HG03139 (cell line): ENCODE measurements around the gene EDAR.

ENCODE experiments used
- ATAC-seq: cut with Tn5 transposase; IDR thresholded peaks from one replicate; pipeline ENCODE4 v1.9.1; 2021; ENCODE audit not compliant: unreplicated experiment

Gene EDAR

GRCh38 chr2:108911807-108912628, 77.0 kb downstream of the EDAR start:
- ATAC-seq = no peak

DNA sequence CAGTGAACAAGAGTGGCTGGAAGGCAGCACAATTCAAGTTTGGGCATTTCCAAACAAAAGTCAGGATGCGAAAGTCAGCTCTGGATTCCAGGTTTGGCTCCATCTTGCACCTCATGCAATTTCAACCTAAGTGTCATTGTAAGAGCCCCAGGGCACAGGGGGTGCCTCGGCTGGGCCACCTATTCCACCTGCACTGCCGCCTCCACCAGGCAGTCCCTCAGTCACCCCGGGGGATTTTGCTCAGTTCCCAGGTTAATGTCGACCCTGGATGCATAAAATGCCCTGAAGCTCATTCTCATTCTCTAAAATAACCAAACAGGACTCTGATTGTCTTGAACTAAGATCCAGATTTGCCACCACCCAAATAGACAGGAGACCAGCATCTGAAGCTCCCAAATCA, 77.6 kb downstream of the EDAR start:
- ATAC-seq = no peak

DNA sequence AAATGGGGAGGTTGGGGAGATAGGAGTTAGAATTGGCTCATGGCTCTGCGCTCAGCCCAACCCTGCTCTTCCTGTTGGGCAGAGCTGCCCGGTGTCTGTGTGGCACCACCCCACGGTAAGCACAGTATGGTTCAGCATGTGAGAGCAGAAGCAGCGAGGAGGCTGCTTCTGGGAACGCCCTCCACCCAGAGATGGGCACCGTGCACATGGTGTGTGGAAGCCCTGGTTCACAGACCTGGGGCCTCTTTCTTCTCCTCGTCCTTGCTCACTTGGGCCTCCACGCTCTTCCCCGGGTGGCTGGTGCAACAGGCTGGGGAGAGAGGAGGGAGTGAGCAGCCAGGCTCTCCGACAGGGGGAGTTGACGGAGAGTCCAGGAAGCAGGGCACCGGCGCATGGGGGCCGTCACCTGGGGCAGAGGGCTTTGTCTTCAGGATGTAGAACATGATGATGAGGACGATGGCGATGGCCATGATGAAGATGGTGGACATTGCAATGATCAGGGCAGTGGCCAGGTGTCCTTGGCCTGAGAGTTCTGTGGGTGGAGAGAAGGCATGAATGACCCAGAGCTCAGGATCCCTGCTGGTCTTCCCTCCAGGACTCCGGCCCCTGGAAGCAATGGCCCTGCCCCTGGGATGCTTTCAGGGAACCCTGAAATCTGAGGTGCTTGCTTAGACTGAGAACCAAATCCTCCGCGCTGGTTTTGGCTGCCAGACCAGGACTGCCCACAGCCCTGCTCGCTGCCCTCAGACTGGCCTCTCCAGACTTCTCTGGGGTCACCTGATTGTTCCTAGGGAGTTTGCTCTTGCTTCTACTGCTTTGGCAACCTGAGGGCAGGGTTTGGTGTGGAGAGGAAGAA, 78.3 kb downstream of the EDAR start:
- ATAC-seq = no peak

DNA sequence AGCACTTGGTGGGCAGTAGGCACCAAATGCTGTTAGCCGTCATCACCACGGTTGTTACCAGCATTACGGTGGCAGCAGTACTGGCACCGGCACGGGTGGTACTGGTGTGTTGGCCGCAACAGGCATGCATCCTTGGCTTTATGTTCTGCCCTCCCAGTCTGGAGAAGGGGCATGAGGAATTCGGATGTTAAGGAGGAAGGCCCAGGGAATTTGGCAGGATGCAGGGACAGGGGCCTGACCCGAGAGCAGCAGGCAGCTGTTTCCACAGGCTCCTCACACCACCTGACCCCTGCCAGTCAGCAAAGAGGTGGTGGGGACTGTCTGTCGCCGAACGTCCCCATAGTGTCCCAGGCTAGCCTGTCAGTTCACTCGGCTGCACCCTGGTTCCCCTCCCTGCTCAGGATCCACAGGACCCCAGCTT, 79.0 kb downstream of the EDAR start:
- no peak for ATAC-seq

- no peak for ATAC-seq
Measured at GRCh38 chr2:108909275-108909823, 79.7 kb downstream of the EDAR start.

DNA sequence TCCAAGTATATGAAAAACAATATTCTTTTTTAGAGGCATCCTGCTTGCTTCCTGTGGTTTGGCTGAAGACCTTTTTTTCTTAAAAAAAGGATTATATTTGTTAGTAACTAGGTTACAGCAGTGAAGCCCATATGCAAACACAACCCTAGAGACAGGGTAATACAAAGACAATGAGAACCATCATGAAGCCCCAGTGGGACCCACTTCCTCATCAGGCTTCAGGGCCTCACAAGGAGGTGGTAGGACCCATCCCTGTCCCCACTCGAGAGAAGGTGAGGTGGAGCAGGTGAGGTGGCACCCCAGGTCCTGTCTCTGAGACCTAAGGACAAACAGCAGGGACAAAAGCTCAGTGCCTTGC, 80.3 kb downstream of the EDAR start:
- no peak for ATAC-seq

GRCh38 chr2:108907822-108908712, 81.0 kb downstream of the EDAR start:
- ATAC-seq = no peak

DNA sequence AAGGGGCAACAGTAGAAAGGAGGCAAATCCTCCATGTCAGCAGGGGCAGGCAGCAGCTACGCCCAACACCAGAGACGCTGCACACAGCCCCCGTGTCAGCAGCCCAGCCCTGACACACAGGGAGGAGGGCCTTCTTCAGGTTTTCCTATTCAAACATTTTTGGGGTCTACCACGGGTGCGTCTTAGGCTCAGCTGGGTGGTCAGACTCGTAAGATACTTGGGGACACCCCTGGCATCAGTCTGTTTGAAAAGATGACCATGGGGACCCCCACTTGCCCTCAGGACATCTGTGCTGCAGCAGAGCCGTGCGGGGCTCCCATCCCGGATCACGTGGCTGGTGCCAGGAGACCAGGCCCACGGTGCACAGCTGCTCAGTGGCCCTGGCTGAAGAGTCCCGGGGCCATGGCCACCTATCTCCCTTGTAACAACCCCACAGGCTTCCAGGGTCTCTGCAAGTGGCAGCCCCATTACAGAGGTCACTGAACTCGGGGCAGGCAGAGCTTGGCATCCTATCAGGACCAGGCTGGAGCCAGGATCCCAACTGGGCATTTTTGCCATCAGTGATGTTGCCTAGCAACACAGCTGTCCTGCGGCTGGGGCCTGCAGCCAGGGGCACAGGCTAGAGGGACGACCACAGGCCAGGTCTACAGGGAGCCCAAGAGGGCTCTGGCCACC, 82.5 kb downstream of the EDAR start:
- ATAC-seq = no peak

DNA sequence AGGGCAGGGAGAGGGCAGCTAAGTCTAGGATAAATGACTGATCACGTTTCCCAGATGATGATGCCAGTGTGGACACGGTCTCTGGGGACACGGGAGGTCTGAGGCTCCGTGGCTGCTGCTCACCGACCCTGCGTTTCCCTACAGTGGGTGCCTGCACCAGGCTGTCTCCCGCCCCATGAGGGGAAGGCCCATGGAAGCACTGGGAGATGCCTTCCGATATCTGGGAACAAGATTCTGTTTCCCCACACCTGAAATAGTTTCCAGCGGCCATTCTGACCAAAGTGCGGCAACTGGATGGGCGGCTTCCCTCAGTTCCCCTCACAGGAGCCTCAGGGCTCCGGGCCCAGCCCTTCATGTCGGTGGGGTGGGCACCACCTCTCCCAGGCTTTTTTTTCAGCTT, 83.1 kb downstream of the EDAR start:
- no peak for ATAC-seq

DNA sequence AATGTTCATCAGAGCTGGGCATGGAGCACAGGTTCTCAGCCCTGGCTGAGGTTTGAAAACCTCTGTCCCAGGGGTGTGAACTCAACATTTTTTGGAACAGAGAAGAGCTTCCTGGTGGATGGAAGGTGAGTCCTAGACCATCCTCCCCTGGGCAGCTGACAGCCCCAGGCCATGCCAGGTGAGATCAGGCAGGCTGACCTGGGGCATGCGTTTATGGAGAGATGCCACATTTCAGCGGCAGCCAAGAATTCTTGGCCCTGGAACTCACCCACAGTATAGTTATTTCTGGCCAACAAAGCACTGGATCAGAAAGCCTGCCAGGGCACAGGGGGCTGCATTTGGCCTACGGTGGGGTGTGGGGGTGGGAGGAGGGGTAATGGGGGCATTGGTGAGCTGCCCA, 83.8 kb downstream of the EDAR start:
- ATAC-seq = no peak

DNA sequence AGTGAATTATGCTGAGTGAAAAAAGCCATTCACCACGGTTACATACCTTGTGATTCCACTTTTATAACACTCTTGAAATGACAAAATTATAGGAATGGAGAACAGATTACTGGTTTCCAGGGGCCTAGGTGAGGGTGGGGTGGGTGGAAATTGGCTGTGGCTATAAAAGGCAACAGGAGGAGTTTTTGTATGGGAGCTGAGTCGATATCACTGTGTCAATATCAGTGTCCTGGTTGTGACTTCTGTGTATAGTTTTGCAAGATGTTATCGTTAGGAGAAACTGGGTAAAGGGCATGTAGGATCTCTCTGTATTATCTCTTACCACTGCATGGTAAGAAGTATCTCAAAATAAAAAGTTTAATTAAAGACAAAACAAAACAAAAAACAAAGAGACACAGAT, 84.3 kb downstream of the EDAR start:
- no peak for ATAC-seq

GRCh38 chr2:108898315-108899082, 90.5 kb downstream of the EDAR start:
- no peak for ATAC-seq

GRCh38 chr2:108896741-108897140, 92.3 kb downstream of the EDAR start:
- no peak for ATAC-seq

- no peak for ATAC-seq
Measured at GRCh38 chr2:108895188-108895587, 93.8 kb downstream of the EDAR start.

DNA sequence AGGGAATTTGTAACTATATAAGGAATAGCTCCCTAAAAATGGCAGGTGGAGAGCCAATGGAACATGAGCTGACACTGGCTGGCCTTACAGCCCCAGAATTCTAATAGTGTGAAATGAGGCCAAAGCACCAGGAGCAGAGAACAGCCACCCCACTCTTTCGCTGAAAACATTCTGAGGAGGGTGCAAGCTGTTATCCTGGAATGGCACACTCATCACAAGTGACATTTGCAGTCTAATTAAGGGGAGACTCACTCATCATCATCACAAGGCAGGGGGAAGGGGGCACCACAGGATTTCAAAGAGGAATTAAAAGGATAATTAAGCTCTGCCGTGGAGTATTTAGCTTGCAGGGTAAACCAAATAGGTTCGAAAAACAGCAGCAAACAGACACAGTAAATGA, 94.3 kb downstream of the EDAR start:
- ATAC-seq = no peak

- no peak for ATAC-seq
Measured at GRCh38 chr2:108893277-108893676, 95.7 kb downstream of the EDAR start.

- no peak for ATAC-seq
Measured at GRCh38 chr2:108889907-108890306, 99.1 kb downstream of the EDAR start.

DNA sequence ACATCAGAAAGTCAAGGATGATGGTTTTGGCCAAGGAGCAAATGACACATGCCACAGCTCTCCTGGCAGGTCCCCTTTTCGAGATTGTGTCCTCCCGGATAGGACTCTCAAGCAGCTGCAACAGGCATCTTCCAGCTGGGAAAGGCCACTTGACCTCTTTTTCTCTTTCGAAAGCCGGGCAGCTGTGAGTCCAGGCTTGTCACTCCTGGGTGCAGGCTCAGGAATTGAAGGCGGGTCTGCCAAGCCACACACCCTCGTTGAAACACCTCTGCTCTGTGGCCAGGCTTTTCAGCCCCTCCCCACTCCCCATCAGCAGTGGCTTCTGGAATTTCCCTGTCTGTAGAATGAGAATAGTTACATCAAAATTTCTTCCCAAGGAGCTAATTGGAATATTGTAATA, 104.4 kb downstream of the EDAR start:
- no peak for ATAC-seq

DNA sequence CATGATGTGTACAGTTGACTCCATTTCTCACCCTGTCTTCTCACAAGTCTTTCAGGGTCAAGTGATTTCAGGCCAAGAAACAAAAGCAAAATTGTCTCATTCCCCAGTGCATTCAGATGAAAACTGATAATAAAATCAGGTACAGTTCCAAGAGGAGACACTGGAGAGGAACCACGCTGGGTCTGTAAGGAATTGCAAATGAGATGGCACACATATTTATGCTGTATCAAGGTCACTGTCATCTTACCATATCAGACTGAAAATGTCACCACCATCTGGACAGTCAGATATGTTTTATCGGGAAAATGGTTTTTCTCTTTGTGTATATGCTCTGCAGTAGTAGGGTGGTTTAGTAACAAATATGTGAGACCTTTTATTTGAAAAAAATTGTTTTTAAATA, 110.7 kb downstream of the EDAR start:
- no peak for ATAC-seq

GRCh38 chr2:108877506-108877905, 111.5 kb downstream of the EDAR start:
- ATAC-seq = no peak
